Measurements from ENCODE around the gene FAM53A.

GRCh38 chr4:1651609-1652008, 32.5 kb downstream of the FAM53A start:
- TF ChIP-seq CTCF (IDR thresholded peaks at IDR 0.05) (no peak), POLR2A (IDR thresholded peaks at IDR 0.05) (no peak)
